ENCODE data around the gene PLAGL2. TPM values are rescaled to one million over a fixed set of nuclear protein-coding genes. Genes with fewer than 3 reads are reported as not detected.

Gene PLAGL2
- total and polyA plus RNA-seq, 4 experiments from 2014 or later: 1.1 to 20.7 (median 12.0) TPM

DNA sequence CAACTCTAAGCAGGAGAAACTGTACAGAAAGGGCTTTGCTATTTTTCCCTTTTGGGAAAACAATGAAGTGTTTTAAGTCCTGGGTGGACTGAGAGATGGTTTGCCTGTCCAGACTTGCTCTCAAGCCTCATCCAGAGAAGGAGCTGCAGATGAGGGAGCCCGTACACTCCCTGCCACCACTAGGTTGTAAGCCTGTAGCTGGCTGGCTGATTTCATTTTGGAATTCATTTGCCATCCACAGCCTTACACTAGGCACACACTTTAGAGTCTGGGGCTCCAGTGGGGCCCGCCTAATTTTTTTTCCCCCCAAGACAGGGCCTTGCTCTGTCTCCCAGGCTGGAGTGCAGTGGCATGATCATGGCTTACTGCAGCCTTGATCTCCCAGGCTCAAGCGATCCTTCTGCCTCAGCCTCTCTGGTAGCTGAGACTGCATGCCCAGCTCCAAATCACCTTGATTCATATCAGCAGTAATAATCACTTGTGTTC, 28.5 kb upstream of the PLAGL2 start:
- peaks cover 20 to 39% (median 29%) of the 10 kb centered on the region in 4 donors for H3K4me1 Mint-ChIP-seq
- peak overlapping the region in 6 of 7 donors; percentile 61 to 89 (median 80) for H3K27ac Mint-ChIP-seq

DNA sequence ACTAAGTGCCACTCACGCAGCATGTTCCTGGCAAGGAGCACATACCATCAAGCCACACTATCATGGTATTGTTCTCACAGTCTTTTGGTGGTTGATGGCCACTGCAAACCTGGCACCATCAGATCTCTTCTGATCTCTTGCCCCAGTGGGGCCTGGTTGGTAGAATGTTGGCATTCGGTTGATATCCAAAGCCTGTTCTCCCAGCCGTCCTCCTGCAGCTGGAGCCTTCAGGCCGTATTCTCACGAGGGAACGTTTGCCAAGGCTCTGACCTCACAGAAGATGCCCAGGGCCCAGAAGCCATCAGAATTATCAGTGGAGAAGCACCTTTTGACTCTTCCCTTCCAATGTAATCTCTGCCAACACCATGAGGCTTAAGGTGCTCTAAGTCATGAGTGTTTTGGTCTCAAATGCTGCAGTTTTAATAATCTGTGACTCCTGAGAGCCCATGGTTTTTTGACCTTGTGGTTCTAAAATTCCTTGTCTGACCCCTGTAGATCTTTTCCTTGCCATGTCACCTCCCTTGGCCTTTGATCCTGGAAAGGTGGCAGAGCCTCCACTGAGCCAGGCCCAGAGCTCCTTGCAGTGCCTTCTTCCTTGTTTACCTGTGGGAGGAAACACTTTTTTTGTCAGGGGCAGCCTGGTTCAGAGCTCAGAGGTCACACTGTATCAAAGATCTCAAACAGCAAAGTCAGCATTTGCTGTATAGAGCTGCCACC, 27.9 kb upstream of the PLAGL2 start:
- H3K36me3 Mint-ChIP-seq: peaks cover 30 to 50% of the 10 kb centered on the region in 2 donors
- Histone ChIP-seq H3K4me3 (ENCODE audit: low read length in 2 of 2) (no peak overlapping the region), H3K36me3 (ENCODE audit: insufficient read depth, low read length) (peaks cover 29% of the 10 kb centered on the region), H3K27ac (ENCODE audit: low read depth, low read length) (no peak overlapping the region), H3K27me3 (ENCODE audit: insufficient read depth, low read length) (no peaks in the 10 kb centered on the region), H3K9me3 (ENCODE audit: control insufficient read depth in 1 of 2, low read length in 2 of 2) (no peaks in the 10 kb centered on the region), H3K4me1 (ENCODE audit: insufficient read depth, low read length) (peaks cover 22% of the 10 kb centered on the region)
- ChIA-PET CTCF (ENCODE audit: partially characterized antibody) (no interaction called here), POLR2A (ENCODE audit: partially characterized antibody) (no interaction called here)
- peaks cover 20 to 43% (median 32%) of the 10 kb centered on the region in 4 donors for H3K4me1 Mint-ChIP-seq
- H3K27me3 Mint-ChIP-seq: no peaks in the 10 kb centered on the region
- intact Hi-C loops (cut with micrococcal nuclease): no loop called here
- peak overlapping the region in 6 of 7 donors; percentile 68 to 89 (median 82) for H3K27ac Mint-ChIP-seq
- H3K4me3 Mint-ChIP-seq: peak overlapping the region in 1 of 8 donors; percentile 21
- no peaks in the 10 kb centered on the region for H3K9me3 Mint-ChIP-seq
- DNase-seq: no peak

More for the DNA sequence above, 28.5 kb upstream of the PLAGL2 start:
- ChIA-PET POLR2A (ENCODE audit: partially characterized antibody) (no interaction called here), CTCF (ENCODE audit: partially characterized antibody) (no interaction called here)
- Histone ChIP-seq H3K4me3 (ENCODE audit: low read length in 2 of 2) (no peak overlapping the region), H3K36me3 (ENCODE audit: insufficient read depth, low read length) (peaks cover 24% of the 10 kb centered on the region), H3K27ac (ENCODE audit: low read depth, low read length) (no peak overlapping the region), H3K4me1 (ENCODE audit: insufficient read depth, low read length) (peaks cover 22% of the 10 kb centered on the region), H3K27me3 (ENCODE audit: insufficient read depth, low read length) (no peaks in the 10 kb centered on the region), H3K9me3 (ENCODE audit: control insufficient read depth in 1 of 2, low read length in 2 of 2) (no peaks in the 10 kb centered on the region)
- Mint-ChIP-seq H3K9me3 (no peaks in the 10 kb centered on the region), H3K27me3 (no peaks in the 10 kb centered on the region), H3K4me3 (no peak overlapping the region), H3K36me3 (peaks cover 25 to 45% of the 10 kb centered on the region in 2 donors)
- intact Hi-C loops (cut with micrococcal nuclease): no loop called here
- no peak for DNase-seq

DNA sequence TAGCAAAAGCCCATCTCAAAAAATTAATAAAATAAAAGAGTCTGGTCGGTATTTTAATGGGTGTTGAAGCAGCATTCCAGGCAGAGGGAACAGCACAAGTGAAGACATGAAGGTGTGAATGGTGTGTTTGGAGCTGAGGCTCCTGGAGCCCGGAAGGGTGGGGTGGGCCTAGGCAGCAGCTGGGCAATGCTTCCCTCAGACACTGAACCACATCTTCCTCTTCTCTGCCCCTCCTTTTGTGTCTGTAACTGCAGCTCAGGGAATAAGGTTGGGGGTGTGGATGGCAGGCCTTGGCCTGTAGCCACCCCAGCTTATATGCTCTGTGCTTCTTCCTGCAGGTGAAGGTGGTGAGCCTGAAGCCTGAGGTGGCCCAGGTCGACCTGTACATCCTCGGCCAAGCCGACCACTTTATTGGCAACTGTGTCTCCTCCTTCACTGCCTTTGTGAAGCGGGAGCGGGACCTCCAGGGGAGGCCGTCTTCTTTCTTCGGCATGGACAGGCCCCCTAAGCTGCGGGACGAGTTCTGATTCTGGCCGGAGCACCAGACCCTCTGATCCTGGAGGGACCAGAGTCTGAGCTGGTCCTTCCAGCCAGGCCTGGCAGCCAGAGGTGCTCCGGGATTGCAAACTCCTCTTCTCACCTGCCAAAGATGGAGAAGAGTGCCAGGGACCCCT, 26.7 kb upstream of the PLAGL2 start:
- Mint-ChIP-seq H3K4me3 (no peak overlapping the region), H3K36me3 (peaks cover 32 to 55% of the 10 kb centered on the region in 2 donors), H3K4me1 (peaks cover 20 to 43% (median 32%) of the 10 kb centered on the region in 4 donors), H3K27me3 (no peaks in the 10 kb centered on the region), H3K9me3 (no peaks in the 10 kb centered on the region), H3K27ac (peak overlapping the region in 4 of 7 donors; percentile 24 to 89 (median 60))
- H3K4me1 ChIP-seq (ENCODE audit: insufficient read depth, low read length): peaks cover 22% of the 10 kb centered on the region
- H3K9me3 ChIP-seq (ENCODE audit: control insufficient read depth in 1 of 2, low read length in 2 of 2): no peaks in the 10 kb centered on the region
- H3K36me3 ChIP-seq (ENCODE audit: insufficient read depth, low read length): peaks cover 32% of the 10 kb centered on the region
- intact Hi-C loops (cut with micrococcal nuclease): no loop called here
- peak overlapping the region; percentile 6 for H3K27ac ChIP-seq (ENCODE audit: low read depth, low read length)
- no peak overlapping the region for H3K4me3 ChIP-seq (ENCODE audit: low read length in 2 of 2)
- ChIA-PET CTCF (ENCODE audit: partially characterized antibody) (interaction anchor here (1.0 kb wide), 1 partner anchor 419 kb away, joined by 3 read pairs; no protein-coding TSS in a partner anchor), POLR2A (ENCODE audit: partially characterized antibody) (interaction anchor here (0.7 kb wide), 1 partner anchor 37 kb away, joined by 3 read pairs; no protein-coding TSS in a partner anchor)
- DNase-seq: no peak
- no peaks in the 10 kb centered on the region for H3K27me3 ChIP-seq (ENCODE audit: insufficient read depth, low read length)

DNA sequence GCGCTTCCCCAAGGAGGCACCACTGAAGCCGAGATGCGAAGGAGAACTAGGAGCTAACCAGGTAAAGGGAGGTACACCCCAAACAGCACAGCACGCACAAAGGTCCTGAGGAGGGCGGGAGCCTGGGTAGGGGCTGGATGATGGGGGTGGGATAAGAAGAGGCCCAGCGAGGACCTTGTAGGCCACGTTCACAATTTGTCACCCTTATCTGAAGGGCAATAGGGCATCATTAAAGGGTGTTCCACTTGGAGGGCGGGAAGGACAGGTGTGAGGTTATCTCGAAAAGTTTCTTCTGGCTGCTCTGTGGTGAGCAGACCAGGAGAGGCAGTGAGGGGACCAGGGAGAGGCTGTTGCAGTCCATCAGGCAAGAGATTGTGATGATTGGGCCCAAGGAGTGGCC, 25.7 kb upstream of the PLAGL2 start:
- DNase-seq: no peak
- intact Hi-C loops (cut with micrococcal nuclease): no loop called here
- Histone ChIP-seq H3K36me3 (ENCODE audit: insufficient read depth, low read length) (peaks cover 38% of the 10 kb centered on the region), H3K27me3 (ENCODE audit: insufficient read depth, low read length) (no peaks in the 10 kb centered on the region), H3K4me3 (ENCODE audit: low read length in 2 of 2) (no peak overlapping the region), H3K27ac (ENCODE audit: low read depth, low read length) (peak overlapping the region; percentile 35), H3K9me3 (ENCODE audit: control insufficient read depth in 1 of 2, low read length in 2 of 2) (no peaks in the 10 kb centered on the region), H3K4me1 (ENCODE audit: insufficient read depth, low read length) (peaks cover 22% of the 10 kb centered on the region)
- Mint-ChIP-seq H3K9me3 (no peaks in the 10 kb centered on the region), H3K27ac (peak overlapping the region; percentile 92 to 99 (median 99)), H3K36me3 (peaks cover 41 to 64% of the 10 kb centered on the region in 2 donors), H3K4me1 (peaks cover 20 to 43% (median 32%) of the 10 kb centered on the region in 4 donors), H3K27me3 (no peaks in the 10 kb centered on the region), H3K4me3 (peak overlapping the region in 1 of 8 donors; percentile 10)
- CTCF ChIA-PET (ENCODE audit: partially characterized antibody): interaction anchor here (1.0 kb wide), 1 partner anchor 420 kb away, joined by 3 read pairs; no protein-coding TSS in a partner anchor
- POLR2A ChIA-PET (ENCODE audit: partially characterized antibody): interaction anchor here (0.7 to 1.4 kb wide), 2 partner anchors 38 to 252 kb away, joined by 3 to 4 read pairs; no protein-coding TSS in a partner anchor

DNA sequence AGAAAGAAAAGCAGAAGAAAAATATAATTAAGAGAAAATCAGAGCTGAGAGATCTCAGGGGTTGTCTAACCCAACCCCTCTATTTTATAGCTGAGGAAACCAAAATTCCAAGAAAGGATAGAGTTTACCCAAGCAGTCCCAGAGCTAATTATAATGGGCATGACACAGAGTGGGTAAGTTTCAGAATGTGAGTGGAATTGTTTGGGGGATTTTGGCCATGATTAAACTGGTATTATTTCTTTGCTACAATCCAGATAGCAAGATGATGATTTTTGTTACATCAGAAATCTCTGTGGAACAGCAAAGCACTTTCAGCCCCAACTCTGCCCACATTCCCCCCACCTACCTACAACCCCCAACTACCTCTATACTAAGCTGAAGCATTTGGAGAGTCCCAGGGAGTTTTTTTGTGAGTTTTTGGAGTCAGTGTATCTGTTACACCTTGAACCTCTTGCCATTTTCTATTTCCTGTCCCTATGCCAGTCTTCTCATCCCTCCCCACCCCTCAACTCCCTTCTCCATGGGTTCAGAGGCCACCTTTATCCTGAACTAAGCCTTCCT, 24.9 kb upstream of the PLAGL2 start:
- Histone ChIP-seq H3K4me3 (ENCODE audit: low read length in 2 of 2) (no peak overlapping the region), H3K4me1 (ENCODE audit: insufficient read depth, low read length) (peaks cover 22% of the 10 kb centered on the region), H3K36me3 (ENCODE audit: insufficient read depth, low read length) (peaks cover 45% of the 10 kb centered on the region), H3K27ac (ENCODE audit: low read depth, low read length) (peak overlapping the region; percentile 35), H3K27me3 (ENCODE audit: insufficient read depth, low read length) (no peaks in the 10 kb centered on the region), H3K9me3 (ENCODE audit: control insufficient read depth in 1 of 2, low read length in 2 of 2) (no peaks in the 10 kb centered on the region)
- ChIA-PET POLR2A (ENCODE audit: partially characterized antibody) (interaction anchor here (0.7 to 1.4 kb wide), 6 partner anchors 24 to 546 kb away, joined by 3 to 4 read pairs (median 3); no protein-coding TSS in a partner anchor), CTCF (ENCODE audit: partially characterized antibody) (interaction anchor here (1.0 kb wide), 1 partner anchor 54 kb away, joined by 3 read pairs; no protein-coding TSS in a partner anchor)
- H3K27ac Mint-ChIP-seq: peak overlapping the region; percentile 93 to 99 (median 99)
- intact Hi-C loops (cut with micrococcal nuclease): no loop called here
- peaks cover 44 to 73% of the 10 kb centered on the region in 2 donors for H3K36me3 Mint-ChIP-seq
- H3K4me3 Mint-ChIP-seq: peak overlapping the region in 7 of 8 donors; percentile 35 to 91 (median 79)
- no peak for DNase-seq
- no peaks in the 10 kb centered on the region for H3K27me3 Mint-ChIP-seq
- H3K9me3 Mint-ChIP-seq: no peaks in the 10 kb centered on the region
- H3K4me1 Mint-ChIP-seq: peaks cover 20 to 43% (median 32%) of the 10 kb centered on the region in 4 donors

DNA sequence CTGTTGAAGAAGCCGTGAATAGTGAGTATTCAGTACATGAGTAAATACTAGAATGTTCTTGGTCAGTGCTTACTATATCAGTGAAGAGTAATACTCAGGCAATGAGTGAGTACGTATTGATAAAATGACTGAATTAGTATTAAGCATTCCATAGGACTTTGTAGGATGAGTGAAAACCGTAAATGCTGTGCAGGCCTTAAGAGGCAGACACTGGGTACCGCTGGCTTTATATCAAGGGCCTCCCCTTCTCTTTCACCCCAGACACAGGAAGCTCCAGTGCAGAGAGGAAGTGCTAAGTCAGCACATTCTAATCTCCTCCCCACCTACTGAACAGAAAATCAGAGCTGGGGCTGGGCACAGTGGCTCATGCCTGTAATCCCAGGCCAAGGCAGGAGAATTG, 24.3 kb upstream of the PLAGL2 start:
- Mint-ChIP-seq H3K27me3 (no peaks in the 10 kb centered on the region), H3K4me1 (peaks cover 17 to 43% (median 32%) of the 10 kb centered on the region in 4 donors), H3K4me3 (peak overlapping the region in 7 of 8 donors; percentile 45 to 91 (median 79)), H3K36me3 (peaks cover 44 to 71% of the 10 kb centered on the region in 2 donors), H3K9me3 (no peaks in the 10 kb centered on the region), H3K27ac (peak overlapping the region; percentile 93 to 99 (median 99))
- Histone ChIP-seq H3K27ac (ENCODE audit: low read depth, low read length) (peak overlapping the region; percentile 35), H3K36me3 (ENCODE audit: insufficient read depth, low read length) (peaks cover 45% of the 10 kb centered on the region), H3K27me3 (ENCODE audit: insufficient read depth, low read length) (no peaks in the 10 kb centered on the region), H3K4me1 (ENCODE audit: insufficient read depth, low read length) (peaks cover 22% of the 10 kb centered on the region), H3K9me3 (ENCODE audit: control insufficient read depth in 1 of 2, low read length in 2 of 2) (no peaks in the 10 kb centered on the region), H3K4me3 (ENCODE audit: low read length in 2 of 2) (no peak overlapping the region)
- DNase-seq: peak; percentile 53 to 66 (median 65)
- POLR2A ChIA-PET (ENCODE audit: partially characterized antibody): interaction anchor here (0.7 to 1.4 kb wide), 5 partner anchors 25 to 547 kb away, joined by 3 to 4 read pairs (median 3); no protein-coding TSS in a partner anchor
- intact Hi-C loops (cut with micrococcal nuclease): no loop called here
- CTCF ChIA-PET (ENCODE audit: partially characterized antibody): interaction anchor here (1.0 kb wide), 1 partner anchor 54 kb away, joined by 3 read pairs; no protein-coding TSS in a partner anchor

Data from CD4-positive, alpha-beta memory T cell (primary cell).